ENCODE measurements around the gene NOPCHAP1. TPM values are rescaled to one million over a fixed set of nuclear protein-coding genes. Genes with fewer than 3 reads are reported as not detected.

Gene NOPCHAP1
- total RNA-seq, 4 donors from 2014 or later = 3.7 to 6.8 (median 6.1) TPM

DNA sequence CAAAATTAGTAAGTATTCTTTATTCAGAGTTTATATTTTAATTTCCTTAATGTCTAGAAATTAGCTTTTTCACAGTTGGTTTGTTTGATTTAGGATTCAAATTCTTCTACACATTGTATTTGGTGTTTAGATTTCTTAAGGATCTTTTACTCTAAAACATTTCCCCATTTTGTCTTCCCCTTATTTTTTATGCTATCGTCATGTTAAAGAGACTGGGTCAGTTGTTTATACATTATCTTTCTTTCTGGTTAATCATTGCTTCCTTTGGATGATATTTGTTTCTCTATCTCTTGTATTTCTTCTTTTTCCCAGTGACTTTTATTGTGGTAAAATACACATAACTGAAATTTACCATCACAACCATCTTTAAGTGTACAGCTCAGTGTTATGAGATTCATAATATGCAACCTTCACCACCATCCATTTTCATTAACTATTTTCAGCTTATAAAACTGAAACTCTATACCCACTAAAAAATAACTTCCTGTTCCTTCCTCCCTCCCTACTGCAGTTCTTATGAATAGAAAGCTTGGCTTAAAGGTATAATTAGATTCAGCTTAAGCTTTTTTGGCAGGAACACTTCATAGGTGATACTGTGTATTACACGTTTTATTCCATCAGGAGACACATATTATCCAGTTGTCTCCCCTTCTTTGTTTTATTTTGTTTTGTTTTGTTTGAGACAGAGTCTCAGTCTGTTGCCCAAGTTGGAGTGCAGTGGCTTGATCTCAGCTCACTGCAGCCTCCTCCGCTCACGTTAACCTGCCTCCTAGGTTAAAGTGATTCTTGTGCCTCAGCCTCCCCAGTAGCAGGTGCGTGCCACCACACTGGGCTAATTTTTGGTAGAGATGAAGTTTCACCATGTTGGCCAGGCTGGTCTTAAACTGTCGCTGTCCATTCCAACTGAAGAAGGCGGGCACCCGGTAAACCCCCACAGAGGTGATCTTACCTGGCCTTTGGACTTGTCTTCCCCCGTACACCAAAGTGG, 45.0 kb downstream of the NOPCHAP1 start:
- TF ChIP-seq CTCF (IDR thresholded peaks at IDR 0.05) (no peak), POLR2A (IDR thresholded peaks at IDR 0.05) (no peak), EP300 (IDR thresholded peaks at IDR 0.05) (no peak)
- H3K4me1 ChIP-seq = peaks cover 0 to 5% (median 0%) of the 10 kb centered on the region in 4 donors
- H3K4me3 ChIP-seq = no peak overlapping the region
- no peak overlapping the region for H3K27ac ChIP-seq
- H3K27me3 ChIP-seq = no peaks in the 10 kb centered on the region
- peaks cover 0 to 60% (median 2%) of the 10 kb centered on the region in 3 donors for H3K36me3 ChIP-seq
- WGBS, 2 donors = 84 to 90% methylated on average over 9 of the region's 9 CpGs
- H3K9me3 ChIP-seq = no peaks in the 10 kb centered on the region
- DNase-seq (ENCODE audit: low spot score in 2 of 2) = no peak

DNA sequence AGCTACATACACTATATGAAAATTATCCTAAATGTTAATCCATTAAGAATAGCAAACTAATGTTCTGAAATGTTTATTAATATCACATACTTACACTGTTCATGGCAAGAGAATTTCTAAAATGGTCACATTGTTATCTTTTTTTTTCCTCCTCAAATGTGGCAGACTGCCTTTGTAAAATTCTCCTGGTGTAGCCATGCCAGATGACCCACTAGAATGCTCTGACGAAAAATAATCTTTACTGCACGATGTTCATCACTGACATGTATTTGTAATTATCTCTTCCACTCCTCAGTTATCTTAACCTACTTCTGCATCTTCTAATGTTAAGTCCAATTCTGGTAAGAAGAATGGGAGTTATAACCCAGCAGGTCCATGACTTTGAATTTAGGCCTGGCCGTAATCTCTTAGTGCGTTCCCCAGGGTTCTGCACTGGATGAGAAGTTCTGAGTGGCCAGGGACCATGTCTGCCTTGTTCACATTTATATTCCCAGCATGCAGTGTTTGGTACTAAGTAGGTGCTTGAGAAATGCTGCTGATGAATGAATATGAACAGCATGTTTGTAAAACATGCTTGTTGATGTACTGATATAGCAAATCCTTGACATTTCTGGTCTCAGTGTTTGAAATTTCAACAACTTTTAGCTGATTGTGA, 46.7 kb downstream of the NOPCHAP1 start:
- Histone ChIP-seq H3K36me3 (peaks cover 0 to 52% (median 2%) of the 10 kb centered on the region in 3 donors), H3K27me3 (no peaks in the 10 kb centered on the region), H3K27ac (no peak overlapping the region), H3K4me1 (no peaks in the 10 kb centered on the region), H3K9me3 (no peaks in the 10 kb centered on the region), H3K4me3 (no peak overlapping the region)
- DNase-seq (ENCODE audit: low spot score in 2 of 2) = no peak
- no peak for TF ChIP-seq EP300 (IDR thresholded peaks at IDR 0.05)
- no peak for TF ChIP-seq POLR2A (IDR thresholded peaks at IDR 0.05)
- no peak for TF ChIP-seq CTCF (IDR thresholded peaks at IDR 0.05)
- 50 to 70% methylated on average over 4 of the region's 4 CpGs for WGBS, 2 donors

- Histone ChIP-seq H3K27me3 (no peaks in the 10 kb centered on the region), H3K4me1 (no peaks in the 10 kb centered on the region), H3K4me3 (no peak overlapping the region), H3K9me3 (no peaks in the 10 kb centered on the region), H3K36me3 (peaks cover 0 to 50% (median 2%) of the 10 kb centered on the region in 3 donors), H3K27ac (no peak overlapping the region)
- TF ChIP-seq POLR2A (IDR thresholded peaks at IDR 0.05) (no peak), EP300 (IDR thresholded peaks at IDR 0.05) (no peak), CTCF (IDR thresholded peaks at IDR 0.05) (no peak)
- DNase-seq (ENCODE audit: low spot score in 2 of 2) = no peak
- 78 to 92% methylated on average over 2 of the region's 2 CpGs for WGBS, 2 donors
These were observed 47.7 kb downstream of the NOPCHAP1 start for GRCh38 chr12:105033851-105034250.

Other genes with a start within 250 kb of the NOPCHAP1 start
- 10 to 100 TPM in 3 of 4 donors, 1 to 10 TPM in 1; 8.4 to 26.1 (median 18.0) TPM for gene SLC41A2, start 28.0 kb upstream of the NOPCHAP1 start, total RNA-seq
- 10 to 100 TPM in 2 of 4 donors, 1 to 10 TPM in 2; 7.2 to 12.2 (median 10.2) TPM for gene ALDH1L2, start 98.1 kb downstream of the NOPCHAP1 start, total RNA-seq
- gene WASHC4, start 121.4 kb downstream of the NOPCHAP1 start, total RNA-seq = 100 to 1,000 TPM in 1 of 4 donors, 10 to 100 TPM in 3; 60.9 to 119 (median 79.9) TPM
- 10 to 100 TPM; 48.6 to 97.9 (median 79.5) TPM for gene APPL2, start 249.9 kb downstream of the NOPCHAP1 start, total RNA-seq